GM21390 (cell line): ENCODE results near the gene VSIG2.

Source experiments
- ATAC-seq: cut with Tn5 transposase; IDR thresholded peaks from one replicate; pipeline ENCODE4 v1.9.1; 2021; ENCODE audit not compliant: unreplicated experiment

Gene VSIG2

GRCh38 chr11:124766156-124766555, 14.1 kb upstream of the VSIG2 start:
- ATAC-seq, result no peak

GRCh38 chr11:124763156-124763947, 11.3 kb upstream of the VSIG2 start:
- ATAC-seq, result peak; percentile 16

- peak; percentile 8 for ATAC-seq
These were observed 10.6 kb upstream of the VSIG2 start for GRCh38 chr11:124762624-124763155.

- ATAC-seq, result peak; percentile 58
These were observed 10.1 kb upstream of the VSIG2 start, which contains the start of gene ESAM for GRCh38 chr11:124762105-124762623. ESAM (minus strand) TSS chr11:124762290; CDS start chr11:124762154, 136 bp downstream.

GRCh38 chr11:124761301-124762104, 9.4 kb upstream of the VSIG2 start:
- ATAC-seq, result no peak

GRCh38 chr11:124760806-124761205, 8.8 kb upstream of the VSIG2 start:
- ATAC-seq, result no peak

GRCh38 chr11:124760205-124760652, 8.2 kb upstream of the VSIG2 start:
- ATAC-seq, result peak; percentile 25

- no peak for ATAC-seq
These were observed 7.5 kb upstream of the VSIG2 start for GRCh38 chr11:124759266-124760204.

GRCh38 chr11:124758355-124759265, 6.6 kb upstream of the VSIG2 start:
- peak; percentile 45 for ATAC-seq

GRCh38 chr11:124757320-124757719, 5.3 kb upstream of the VSIG2 start:
- ATAC-seq, result no peak

GRCh38 chr11:124756753-124757227, 4.7 kb upstream of the VSIG2 start:
- no peak for ATAC-seq

- no peak for ATAC-seq
These were observed 4.1 kb upstream of the VSIG2 start for GRCh38 chr11:124756033-124756752.

- no peak for ATAC-seq
These were observed 2.7 kb upstream of the VSIG2 start for GRCh38 chr11:124754710-124755109.

- no peak for ATAC-seq
These were observed 2.3 kb upstream of the VSIG2 start for GRCh38 chr11:124754309-124754708.

GRCh38 chr11:124753624-124754023, 1.6 kb upstream of the VSIG2 start:
- ATAC-seq, result no peak

GRCh38 chr11:124753205-124753604, 1.1 kb upstream of the VSIG2 start:
- ATAC-seq, result no peak

GRCh38 chr11:124752471-124753102, 532 bp upstream of the VSIG2 start:
- ATAC-seq, result no peak

GRCh38 chr11:124751391-124751740, 689 bp downstream of the VSIG2 start:
- ATAC-seq, result no peak
